SU-DHL-6 (cell line): ENCODE results near the gene DNAJA4.

Experiments
- H2AFZ ChIP-seq: fragments of 200-600 bp; sonication (generic); 2 replicates; pipeline ENCODE4 v1.6.1; 2014; ENCODE audit warnings: low read depth, mild to moderate bottlenecking, moderate library complexity, mixed read lengths, antibody characterized with exemption, low read length; ENCODE audit not compliant: severe bottlenecking
- H3F3A ChIP-seq: fragments of 200-600 bp; shearing (Covaris generic); 2 replicates; pipeline ENCODE4 v1.6.0; 2016; ENCODE audit warnings: antibody characterized with exemption, mild to moderate bottlenecking; ENCODE audit not compliant: insufficient read depth
- H3K27ac ChIP-seq: fragments of 200-600 bp; sonication (generic); 2 replicates; pipeline ENCODE4 v1.5.1; 2016; ENCODE audit warnings: low read depth, mild to moderate bottlenecking, low read length, moderate library complexity, mixed read lengths
- H3K27me3 ChIP-seq: fragments of 200-600 bp; sonication (generic), shearing (Covaris generic); 2 replicates; pipeline ENCODE4 v1.6.0; 2014; ENCODE audit warnings: mild to moderate bottlenecking, low read length
- H3K36me3 ChIP-seq: fragments of 200-600 bp; sonication (generic); 2 replicates; pipeline ENCODE4 v1.6.1; 2014; ENCODE audit warnings: mild to moderate bottlenecking, low read length, mixed read lengths
- H3K4me2 ChIP-seq: fragments of 300-600, 200-600 bp; shearing (Covaris generic), sonication (generic); 2 replicates; pipeline ENCODE4 v1.6.0; 2014; ENCODE audit warnings: low read length, low read depth, mild to moderate bottlenecking; ENCODE audit not compliant: poor library complexity, severe bottlenecking
- H3K4me3 ChIP-seq: fragments of 200-600 bp; sonication (generic); 2 replicates; pipeline ENCODE4 v1.5.1; 2014; ENCODE audit warnings: antibody characterized with exemption, low read length, mild to moderate bottlenecking, mixed read lengths; ENCODE audit not compliant: insufficient read depth, poor library complexity, severe bottlenecking
- H3K79me2 ChIP-seq: fragments of 200-600 bp; sonication (generic); 2 replicates; pipeline ENCODE4 v1.6.1; 2014; ENCODE audit warnings: mild to moderate bottlenecking, low read length, moderate library complexity; ENCODE audit not compliant: insufficient read depth
- H3K9ac ChIP-seq: fragments of 200-600 bp; sonication (generic); 2 replicates; pipeline ENCODE4 v1.7.0; 2014; ENCODE audit warnings: mild to moderate bottlenecking, low read length
- H3K9me2 ChIP-seq: fragments of 200-600 bp; sonication (generic); replicated peaks from 2 replicates; pipeline ENCODE4 v1.6.1; 2014; ENCODE audit warnings: low read length; ENCODE audit not compliant: insufficient read depth
- H3K9me3 ChIP-seq: fragments of 200-600 bp; sonication (generic); 2 replicates; pipeline ENCODE4 v1.6.1; 2014; ENCODE audit warnings: low read length, mixed read lengths; ENCODE audit not compliant: insufficient read depth
- H4K20me1 ChIP-seq: fragments of 200-600 bp; sonication (generic); 2 replicates; pipeline ENCODE4 v1.6.1; 2014; ENCODE audit warnings: low read depth, mild to moderate bottlenecking, antibody characterized with exemption, low read length, moderate library complexity, mixed read lengths
- EZH2phosphoT487 ChIP-seq: fragments of 200-600 bp; sonication (generic), shearing (Covaris generic); conservative IDR thresholded peaks from 2 replicates; pipeline ENCODE4 v1.6.1; 2018; ENCODE audit warnings: mild to moderate bottlenecking, antibody characterized with exemption, low read length, moderate library complexity, mixed read lengths
- TF ChIP-seq, protein P1 (sequence below): fragments of 200-600 bp; sonication (generic); IDR thresholded peaks from one replicate; pipeline ENCODE4 v1.5.1; 2017; ENCODE audit warnings: antibody characterized with exemption, mild to moderate bottlenecking, low read length, moderate library complexity; ENCODE audit not compliant: insufficient read depth, poor library complexity, severe bottlenecking

The DNAJA4 gene

DNA sequence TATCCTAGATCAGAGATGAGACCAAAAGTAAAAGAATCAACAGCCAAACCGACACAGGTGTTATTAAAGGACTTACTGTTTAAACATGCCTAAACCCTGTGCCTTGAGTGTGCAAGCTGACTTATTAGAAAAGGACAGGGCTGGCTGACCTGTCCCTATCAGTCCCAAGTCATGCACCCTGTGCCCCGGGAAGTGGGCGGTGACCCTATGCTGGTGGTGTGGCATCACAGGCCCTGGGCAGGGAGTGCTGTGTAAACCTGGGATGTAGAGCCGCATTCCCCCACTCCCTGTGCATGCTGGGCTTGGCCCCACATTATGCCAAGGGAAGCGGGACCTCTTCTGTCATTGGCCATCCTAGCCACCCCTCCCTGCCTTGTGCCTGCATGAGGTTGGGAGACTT lies 10.6 kb downstream of the DNAJA4 start:
- Histone ChIP-seq H3K79me2 (no peaks in the 10 kb centered on the region), H3K27ac (no peak overlapping the region)
- TF ChIP-seq EZH2phosphoT487 = no peak
- TF ChIP-seq, protein P1, sequence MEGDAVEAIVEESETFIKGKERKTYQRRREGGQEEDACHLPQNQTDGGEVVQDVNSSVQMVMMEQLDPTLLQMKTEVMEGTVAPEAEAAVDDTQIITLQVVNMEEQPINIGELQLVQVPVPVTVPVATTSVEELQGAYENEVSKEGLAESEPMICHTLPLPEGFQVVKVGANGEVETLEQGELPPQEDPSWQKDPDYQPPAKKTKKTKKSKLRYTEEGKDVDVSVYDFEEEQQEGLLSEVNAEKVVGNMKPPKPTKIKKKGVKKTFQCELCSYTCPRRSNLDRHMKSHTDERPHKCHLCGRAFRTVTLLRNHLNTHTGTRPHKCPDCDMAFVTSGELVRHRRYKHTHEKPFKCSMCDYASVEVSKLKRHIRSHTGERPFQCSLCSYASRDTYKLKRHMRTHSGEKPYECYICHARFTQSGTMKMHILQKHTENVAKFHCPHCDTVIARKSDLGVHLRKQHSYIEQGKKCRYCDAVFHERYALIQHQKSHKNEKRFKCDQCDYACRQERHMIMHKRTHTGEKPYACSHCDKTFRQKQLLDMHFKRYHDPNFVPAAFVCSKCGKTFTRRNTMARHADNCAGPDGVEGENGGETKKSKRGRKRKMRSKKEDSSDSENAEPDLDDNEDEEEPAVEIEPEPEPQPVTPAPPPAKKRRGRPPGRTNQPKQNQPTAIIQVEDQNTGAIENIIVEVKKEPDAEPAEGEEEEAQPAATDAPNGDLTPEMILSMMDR = no peak

DNA sequence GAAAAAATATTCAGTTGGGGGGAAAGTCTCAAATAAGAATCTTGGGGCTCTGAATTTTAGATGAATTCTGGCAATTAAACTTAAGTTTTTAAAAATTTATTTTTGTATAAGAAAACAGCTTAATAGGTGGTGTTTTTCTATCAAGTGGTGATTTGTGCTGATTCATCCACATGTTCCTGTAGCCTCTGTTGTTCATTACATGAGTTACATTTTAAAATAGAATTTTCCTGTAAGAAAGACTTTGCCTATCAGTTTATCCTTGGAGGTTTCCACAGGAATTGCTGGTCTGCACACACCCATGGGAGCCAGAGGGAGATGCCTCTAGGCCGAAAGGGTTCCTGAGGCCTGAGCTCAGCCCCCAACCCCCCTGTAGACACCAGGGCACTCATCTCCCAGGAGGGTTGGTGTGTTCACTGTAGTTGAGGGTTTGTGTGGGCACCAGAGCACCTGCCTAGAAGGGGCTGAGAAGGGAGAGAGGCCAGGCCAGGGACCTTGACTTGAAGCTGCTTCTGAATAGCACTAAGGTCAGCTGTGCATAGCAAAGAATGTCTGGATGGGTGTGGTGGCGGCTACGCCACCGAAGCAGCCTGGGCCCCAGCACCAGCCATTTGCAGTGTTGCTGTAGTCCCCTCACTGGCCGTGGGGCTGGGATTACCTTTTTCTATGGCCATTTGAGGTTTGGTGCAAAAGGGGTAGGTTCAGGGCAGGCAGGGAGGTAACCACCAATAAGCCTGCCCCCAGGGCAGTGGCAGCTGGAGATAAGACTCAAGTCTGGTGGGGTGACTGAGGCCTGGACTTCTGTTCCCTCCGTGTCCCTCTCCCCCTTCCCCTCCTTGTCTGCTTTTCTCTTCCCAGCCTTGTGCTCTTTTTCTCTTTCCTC lies 11.9 kb downstream of the DNAJA4 start:
- Histone ChIP-seq H2AFZ (no peak overlapping the region), H3K36me3 (no peaks in the 10 kb centered on the region), H3K4me2 (no peak overlapping the region), H3K27me3 (no peaks in the 10 kb centered on the region), H3K27ac (no peak overlapping the region), H3K9me2 (no peaks in the 10 kb centered on the region), H4K20me1 (no peaks in the 10 kb centered on the region), H3K9me3 (no peaks in the 10 kb centered on the region), H3K4me3 (no peak overlapping the region), H3K9ac (no peak overlapping the region), H3F3A (no peaks in the 10 kb centered on the region), H3K79me2 (no peaks in the 10 kb centered on the region)
- no peak for TF ChIP-seq EZH2phosphoT487
- TF ChIP-seq, protein P1 = no peak

More for the DNA sequence above, 10.6 kb downstream of the DNAJA4 start:
- no peaks in the 10 kb centered on the region for H3K36me3 ChIP-seq
- no peak overlapping the region for H3K4me2 ChIP-seq
- H3K9me2 ChIP-seq = no peaks in the 10 kb centered on the region
- no peaks in the 10 kb centered on the region for H3K27me3 ChIP-seq
- no peak overlapping the region for H3K4me3 ChIP-seq
- no peaks in the 10 kb centered on the region for H3F3A ChIP-seq
- H3K9ac ChIP-seq = no peak overlapping the region
- no peaks in the 10 kb centered on the region for H3K9me3 ChIP-seq
- no peak overlapping the region for H2AFZ ChIP-seq
- H4K20me1 ChIP-seq = no peaks in the 10 kb centered on the region

DNA sequence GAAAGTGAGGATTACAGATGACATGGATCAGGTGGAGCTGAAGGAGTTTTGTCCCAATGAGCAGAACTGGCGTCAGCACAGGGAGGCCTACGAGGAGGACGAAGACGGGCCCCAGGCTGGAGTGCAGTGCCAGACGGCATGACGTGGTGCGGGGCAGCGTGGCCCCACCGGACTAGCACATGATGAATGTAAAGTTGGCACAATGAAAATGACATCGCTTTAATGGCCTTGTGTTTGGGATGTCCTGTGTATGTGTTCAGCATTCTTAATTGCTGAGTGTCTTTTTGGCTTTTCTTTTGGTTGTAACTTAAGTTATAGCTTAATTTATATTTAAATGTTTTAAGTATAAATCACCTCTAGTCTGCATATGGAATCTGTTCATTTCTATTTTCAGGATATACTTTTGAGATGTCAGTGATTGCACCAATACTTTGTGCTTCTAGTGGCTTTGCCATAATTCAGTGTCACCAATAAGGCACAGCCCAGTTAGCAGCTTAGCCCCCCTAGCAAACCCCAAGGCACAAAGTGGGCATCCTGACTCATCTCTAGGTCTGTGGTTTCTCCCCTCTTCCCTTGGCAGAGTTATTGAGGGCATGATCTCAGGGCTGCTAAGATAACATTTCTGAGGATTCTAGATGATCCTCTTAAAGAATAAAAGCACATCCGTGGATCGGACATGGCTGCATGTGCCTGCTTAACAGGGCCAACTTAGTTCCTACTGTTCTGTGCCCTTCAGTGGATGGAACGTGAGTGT lies 16.1 kb downstream of the DNAJA4 start:
- H3K4me3 ChIP-seq = no peak overlapping the region
- H4K20me1 ChIP-seq = no peaks in the 10 kb centered on the region
- no peaks in the 10 kb centered on the region for H3K9me3 ChIP-seq
- H3K9me2 ChIP-seq = no peaks in the 10 kb centered on the region
- TF ChIP-seq, protein P1 = no peak
- no peak for TF ChIP-seq EZH2phosphoT487
- H3K9ac ChIP-seq = no peak overlapping the region
- no peaks in the 10 kb centered on the region for H3K79me2 ChIP-seq
- H3F3A ChIP-seq = no peaks in the 10 kb centered on the region
- no peaks in the 10 kb centered on the region for H3K36me3 ChIP-seq
- no peak overlapping the region for H3K27ac ChIP-seq
- H3K4me2 ChIP-seq = no peak overlapping the region
- H3K27me3 ChIP-seq = no peaks in the 10 kb centered on the region
- no peak overlapping the region for H2AFZ ChIP-seq
